Measurements from ENCODE around the gene SUPT5H. TPM values are rescaled to one million over a fixed set of nuclear protein-coding genes. Genes with fewer than 3 reads are reported as not detected.
A peak's percentile ranks its signal among the peaks of the same experiment; 100 is the strongest.

The SUPT5H gene
- 81.6 TPM for polyA plus RNA-seq (ENCODE audit: insufficient read length)

DNA sequence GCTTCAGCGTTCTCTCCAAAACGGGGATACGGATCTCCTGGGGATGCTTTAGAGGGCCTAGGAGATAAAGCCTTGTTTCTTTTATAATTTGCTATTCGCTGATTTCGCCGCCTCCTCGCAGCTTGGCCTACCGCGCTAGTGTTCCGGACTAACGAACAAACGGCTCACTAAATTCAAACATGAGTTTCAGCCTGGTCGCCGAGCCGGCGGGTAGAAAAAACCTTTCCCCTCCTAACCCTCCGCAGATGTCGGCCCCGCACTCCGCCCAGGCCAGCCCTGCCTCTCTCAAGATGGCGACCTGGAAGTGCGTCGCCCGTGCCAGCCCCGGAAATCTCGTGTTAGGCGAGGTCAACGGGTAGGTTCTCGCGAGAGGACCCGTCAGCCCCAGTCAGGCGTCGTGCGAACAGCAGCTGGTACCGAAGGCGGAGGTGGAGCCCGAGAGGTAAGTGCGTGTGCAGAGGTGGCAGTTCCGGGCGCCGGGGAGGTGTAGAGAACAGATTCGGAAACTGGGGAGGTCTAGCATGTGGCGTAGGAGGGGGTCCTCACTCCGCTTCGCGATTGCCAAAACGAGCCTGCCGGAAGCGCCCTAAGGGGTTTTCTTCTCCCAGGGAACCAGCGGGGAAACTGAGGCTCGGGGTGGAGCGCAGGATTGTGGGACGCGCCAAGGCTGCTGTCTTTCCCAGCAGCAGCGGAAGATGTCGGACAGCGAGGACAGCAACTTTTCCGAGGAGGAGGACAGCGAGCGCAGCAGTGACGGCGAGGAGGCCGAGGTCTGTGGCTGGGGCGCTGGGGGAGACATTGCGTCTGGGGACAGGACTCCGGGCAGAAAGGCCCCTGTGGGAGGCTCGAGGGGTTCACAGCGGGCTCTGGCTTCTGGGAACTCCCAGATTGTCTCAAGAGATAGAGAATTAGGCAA is at the start of gene SUPT5H:
SUPT5H (plus strand) TSS at position 387 of the 916 bp plus-strand sequence; CDS start at position 696, 309 bp downstream.
- peak; percentile 86 for DNase-seq (ENCODE audit: low read depth)

DNA sequence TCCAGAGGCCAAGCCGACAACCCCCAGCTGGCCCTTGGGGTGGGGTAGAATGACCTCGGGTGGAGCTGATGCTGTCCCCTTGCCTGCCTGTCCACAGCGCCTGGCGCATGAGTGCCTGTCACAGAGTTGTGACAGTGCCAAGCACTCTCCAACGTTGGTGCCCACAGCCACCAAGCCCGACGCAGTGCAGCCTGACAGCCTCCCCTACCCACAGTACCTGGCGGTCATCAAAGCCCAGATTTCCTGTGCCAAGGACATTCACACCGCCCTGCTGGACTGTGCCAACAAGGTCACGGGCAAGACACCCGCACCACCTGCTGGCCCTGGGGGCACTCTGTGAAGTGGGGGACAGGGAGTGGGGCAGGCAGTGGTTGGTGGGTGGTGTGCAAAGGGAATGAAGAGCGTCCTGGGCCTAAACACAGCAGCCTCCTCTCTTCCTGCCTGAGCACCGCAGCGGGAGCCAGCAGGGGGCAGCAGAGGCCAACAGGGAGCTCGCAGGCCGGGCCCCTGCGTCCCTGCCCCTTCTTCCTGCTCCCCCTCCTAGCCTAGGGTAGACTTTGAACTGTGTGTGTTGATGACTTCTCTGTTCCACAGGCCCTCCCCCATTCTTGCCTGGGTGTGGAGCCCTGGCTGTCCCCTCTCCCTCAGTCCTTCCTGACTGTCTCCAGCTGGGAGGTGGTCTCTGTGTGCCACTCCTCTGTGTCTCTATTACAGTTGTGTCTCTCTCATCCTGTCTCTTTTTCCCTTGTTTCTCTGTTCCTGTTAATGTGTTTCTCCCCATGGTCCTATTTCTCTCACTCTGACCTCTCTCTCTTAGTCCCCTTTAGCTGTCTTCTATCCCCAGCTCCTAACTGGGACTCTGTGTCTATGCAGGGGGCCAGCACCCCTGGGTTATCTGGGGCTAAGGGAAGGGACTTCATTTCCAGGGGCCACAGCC is 47.8 kb upstream of the SUPT5H start:
- DNase-seq (ENCODE audit: low read depth): no peak

DNA sequence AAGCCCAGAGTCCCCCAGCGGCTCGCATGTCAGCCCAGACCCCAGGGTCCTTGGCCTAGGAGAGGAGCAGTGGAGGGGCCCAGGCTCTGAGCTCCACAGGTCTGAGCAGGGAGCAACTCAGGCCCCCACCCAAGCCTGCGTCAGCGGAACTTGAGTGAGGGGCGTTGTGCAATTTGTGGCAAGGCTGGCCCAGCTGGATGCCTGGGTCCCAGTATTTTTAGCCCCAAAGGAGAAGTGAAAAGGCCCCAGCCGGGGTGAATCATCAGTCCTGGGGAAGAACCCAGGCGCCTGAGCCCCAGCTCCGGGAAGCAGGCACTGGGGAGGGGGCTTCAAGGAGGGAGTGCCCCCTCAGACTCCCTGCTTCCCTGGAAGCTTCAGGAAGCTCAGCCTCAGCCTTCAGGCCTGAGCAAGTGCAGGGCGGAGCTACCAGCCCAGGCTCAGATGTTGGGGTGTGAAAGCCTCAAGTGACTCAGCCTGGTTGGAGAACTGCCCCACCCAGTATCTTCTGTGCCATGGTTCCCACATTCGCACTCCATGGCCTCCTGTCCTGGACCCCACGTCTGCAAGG is 47.0 kb upstream of the SUPT5H start:
- no peak for DNase-seq (ENCODE audit: low read depth)

DNA sequence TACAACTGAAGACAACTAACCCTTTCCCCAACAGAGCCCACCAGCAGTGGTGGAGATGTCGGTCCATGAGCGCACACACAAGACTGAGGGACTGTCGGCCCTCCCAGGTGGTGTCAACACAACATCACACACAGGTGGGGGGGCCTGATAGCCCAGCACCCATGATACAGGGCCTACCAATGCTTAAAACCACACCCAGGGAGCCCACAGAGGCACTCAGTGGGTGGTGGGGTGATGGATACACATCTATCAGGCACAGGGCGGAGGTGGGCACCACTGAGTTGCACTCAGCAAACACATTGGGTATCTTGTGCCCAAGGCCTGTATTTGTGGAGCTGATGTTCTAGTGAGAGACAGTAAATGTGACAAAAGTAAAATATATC is 45.7 kb upstream of the SUPT5H start:
- DNase-seq (ENCODE audit: low read depth): no peak

DNA sequence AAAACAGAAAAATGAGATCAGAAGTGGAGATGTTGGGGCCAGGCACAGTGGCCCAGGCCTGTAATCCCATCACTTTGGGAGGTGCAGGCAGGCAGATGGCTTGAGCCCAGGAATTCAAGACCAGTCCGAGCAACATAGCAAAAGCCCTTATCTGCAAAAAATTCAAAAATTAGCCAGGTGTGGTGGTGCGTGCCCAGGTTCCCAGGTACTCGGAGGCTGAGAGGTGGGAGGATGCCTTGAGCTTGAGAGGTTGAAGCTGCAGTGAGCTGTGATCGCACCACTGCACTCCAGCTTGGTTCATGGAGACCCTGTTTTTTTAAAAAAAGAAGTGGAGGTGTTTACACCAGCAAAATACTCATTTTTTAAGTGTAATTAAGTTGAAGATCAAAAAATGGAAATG is 45.3 kb upstream of the SUPT5H start:
- DNase-seq (ENCODE audit: low read depth): no peak

DNA sequence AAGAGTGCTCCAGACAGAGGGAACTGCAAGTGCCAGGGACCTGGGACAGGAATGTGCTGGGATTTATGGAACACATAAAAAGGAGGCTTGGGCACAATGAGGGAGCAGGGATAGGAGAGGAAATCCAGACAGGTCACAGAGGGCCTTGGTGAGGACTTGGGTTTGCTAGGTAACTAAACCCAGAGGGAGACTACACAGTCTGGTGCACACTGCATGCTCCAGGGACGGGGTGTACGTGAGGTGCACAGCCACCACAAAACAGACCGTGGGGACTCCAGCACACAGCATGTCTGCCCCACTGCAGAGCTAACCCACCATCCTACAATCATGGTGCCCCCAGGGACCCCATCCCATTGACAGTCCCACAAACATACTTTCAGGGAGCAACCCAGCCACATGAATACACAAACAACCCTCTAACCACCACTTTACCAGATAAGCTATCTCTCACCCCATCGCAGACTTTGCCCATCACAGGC is 44.3 kb upstream of the SUPT5H start:
- DNase-seq (ENCODE audit: low read depth): no peak

DNA sequence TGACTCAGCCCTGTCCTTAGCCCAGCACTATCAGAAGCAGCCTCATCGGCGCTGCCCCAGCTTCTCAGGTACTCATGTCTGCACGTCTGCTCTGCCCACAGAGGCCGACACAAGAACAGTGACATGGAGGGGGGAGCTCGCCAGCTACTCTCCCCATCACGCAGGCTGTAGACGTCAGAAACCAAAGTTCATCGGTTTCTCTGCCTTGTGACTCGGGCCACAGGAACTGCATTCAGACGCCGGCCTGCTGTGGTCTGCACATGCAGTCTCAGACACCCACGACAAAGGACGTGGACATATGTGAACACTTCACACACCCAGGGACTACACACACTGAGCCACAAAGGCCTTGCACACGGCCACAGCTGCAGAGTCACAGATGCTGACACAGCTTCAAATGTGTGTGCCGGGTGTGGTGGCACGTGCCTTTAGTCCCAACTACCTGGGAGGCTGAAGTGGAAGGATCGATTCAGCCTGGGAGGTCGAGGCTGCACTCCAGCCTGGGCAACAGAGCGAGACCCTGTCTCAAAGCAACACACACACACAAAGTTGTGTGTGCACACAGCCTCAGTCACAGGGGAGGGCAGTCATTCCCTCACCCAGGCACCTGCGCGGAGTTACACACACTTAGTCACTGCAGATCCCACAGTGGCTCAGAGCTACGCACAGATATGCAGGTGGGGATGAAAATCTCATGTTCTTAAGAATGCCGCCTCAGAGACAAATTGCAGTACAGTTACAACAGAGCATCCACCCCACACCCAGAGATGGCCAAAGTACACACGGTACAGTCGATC is 43.6 kb upstream of the SUPT5H start:
- no peak for DNase-seq (ENCODE audit: low read depth)

DNA sequence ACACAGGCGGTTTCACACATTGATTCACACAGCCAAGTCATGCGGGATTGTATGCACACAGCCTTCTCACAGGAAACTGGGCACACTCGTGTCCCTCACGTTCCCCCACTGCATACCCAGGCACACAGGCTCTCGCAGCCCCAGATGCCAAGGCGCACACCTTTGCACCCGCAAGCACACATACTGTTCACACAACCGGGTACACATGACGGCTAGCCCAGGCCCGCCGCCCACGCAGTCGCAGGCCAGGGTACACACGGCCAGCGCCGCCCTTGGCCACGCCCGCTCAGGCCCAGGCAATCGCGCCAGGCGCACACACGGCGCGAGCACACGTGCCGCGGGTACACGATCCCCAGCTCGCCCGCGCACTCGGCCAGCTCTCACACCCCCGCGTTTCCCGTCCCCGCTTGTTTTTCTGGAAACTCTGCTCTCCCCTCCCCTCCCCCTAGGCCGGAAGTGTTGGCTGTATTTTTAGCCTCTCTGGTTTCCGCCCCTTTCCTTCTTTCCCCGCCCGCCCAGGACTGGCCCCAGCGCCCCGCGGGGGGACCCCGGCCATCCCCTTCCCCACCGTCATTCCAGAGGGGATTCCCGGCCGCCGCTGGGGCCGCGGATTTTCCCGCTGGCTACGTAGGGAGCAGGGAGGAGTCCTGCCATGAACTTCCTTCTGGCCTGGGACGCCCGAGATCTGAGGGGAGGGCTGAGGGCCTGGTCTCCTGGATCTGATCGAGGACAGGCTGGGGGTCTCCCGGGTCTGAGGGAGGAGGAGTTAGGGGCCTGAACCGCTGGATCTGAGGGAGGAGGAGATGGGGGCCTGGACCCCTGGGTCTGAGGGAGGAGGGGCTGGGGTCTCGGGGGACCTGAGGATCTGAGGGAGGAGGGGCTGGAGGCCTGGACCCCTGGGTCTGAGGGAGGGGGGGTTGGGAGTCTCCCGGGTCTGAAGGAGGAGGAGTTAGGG is 42.8 kb upstream of the SUPT5H start:
- DNase-seq (ENCODE audit: low read depth): peak; percentile 84

DNA sequence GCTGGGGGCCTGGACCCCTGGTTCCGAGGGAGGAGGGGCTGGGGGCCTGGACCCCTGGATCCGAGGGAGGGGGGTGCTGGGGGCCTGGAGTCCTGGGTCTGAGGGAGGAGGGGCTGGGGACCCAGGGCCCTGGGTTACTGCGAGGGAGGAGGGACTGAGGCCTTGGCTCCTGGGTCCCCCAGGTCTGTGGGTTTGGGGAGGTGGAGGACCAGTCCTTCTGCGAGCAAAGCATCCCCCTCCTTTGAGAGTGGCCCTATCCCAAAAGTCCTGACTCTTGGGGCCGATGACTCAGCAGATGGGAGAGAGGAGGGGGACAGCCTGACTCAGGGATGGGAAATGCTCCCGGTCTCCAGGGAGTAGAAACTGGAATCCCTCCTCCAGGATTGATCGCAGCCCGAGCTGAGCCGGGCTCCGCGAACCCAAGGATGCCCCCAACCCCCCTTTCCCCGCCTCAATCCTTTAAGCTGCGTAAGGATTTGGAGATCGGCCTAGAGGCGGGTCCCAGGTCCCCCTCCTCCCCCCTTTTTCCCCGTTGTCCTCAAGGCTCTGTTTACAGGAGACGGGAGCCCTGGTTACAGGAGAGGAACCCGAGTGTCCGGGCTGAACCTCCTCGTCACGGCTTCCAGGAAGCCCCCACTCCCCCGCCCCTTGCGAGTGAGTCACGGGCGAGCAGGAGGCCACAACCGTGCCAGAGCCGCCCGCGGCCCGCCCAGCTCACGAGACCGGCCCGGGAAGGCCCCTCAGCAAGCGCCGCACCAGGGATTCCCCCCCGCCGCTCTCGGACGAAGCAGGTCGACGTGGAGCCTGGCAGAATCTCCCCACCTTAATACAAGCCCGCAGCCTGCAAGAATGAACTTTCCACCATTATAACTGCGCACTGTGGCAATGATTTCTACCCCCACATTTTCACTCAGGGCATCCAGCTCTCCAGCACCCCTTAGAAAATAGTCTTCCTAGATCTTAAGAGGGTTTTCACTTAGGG is 41.8 kb upstream of the SUPT5H start:
- DNase-seq (ENCODE audit: low read depth): peak; percentile 92

DNA sequence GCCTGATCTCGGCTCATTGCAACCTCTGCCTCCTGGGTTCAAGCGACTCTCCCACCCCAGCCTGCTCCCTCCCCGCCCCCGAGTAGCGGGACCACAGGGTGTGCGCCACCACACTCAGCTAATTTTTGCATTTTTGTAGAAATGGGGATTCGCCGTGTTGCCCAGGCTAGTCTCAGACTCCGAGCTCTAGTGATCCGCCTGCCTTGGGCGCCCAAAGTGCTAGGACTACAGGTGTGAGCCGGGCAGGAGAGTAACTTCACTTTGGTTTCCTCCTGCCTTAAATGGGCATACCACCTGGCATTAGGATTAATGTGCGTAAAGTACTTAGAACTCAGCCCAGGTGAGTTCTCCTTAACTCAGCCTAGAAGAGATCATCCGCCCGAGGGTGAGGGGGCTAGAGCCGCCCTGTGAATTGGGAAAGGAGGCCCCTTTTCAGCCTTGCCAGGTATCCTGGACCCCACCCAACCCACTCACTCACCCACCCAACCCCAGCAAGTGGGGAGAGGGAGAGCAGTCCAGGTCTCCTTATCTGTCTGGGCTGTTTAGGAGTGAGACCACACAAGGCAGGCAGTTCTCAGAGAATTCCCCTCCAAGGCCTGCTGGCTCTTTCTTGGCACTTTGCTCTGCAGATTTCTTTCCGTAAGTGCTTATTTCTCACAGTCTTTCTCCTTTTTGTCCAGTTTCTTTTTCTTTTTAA is 40.0 kb upstream of the SUPT5H start:
- no peak for DNase-seq (ENCODE audit: low read depth)

DNA sequence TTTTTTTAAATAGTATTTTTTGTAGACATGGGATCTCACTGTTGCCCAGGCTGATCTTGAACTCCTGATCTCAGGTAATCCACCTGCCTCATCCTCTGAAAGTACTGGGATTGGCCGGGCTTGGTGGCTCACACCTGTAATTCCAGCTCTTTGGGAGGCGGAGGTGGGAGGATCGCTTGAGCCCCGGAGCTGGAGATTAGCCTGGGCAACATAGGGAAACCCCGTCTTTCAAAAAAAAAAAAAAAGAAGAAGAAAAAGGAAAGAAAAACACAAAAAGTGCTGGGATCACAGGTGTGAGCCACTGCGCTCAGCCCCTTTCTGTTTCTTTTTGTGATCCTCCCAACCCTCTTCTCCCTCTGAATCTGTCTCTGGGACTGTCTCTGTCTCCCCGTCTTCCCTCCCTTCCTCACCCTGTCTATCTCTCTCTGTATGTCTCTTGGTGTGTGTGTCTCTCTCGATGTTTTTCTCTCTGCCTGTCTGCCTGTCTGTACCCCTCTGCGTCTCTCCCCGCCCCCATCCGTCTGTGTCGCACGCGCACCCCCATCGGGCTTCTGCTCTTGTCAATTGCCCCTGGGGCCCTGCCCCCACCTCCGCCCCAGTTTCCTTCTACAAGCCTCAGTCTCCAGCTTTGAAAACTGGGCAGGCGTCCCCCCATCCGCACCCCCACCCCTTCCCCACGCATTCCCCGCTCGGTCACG is 39.3 kb upstream of the SUPT5H start:
- no peak for DNase-seq (ENCODE audit: low read depth)

DNA sequence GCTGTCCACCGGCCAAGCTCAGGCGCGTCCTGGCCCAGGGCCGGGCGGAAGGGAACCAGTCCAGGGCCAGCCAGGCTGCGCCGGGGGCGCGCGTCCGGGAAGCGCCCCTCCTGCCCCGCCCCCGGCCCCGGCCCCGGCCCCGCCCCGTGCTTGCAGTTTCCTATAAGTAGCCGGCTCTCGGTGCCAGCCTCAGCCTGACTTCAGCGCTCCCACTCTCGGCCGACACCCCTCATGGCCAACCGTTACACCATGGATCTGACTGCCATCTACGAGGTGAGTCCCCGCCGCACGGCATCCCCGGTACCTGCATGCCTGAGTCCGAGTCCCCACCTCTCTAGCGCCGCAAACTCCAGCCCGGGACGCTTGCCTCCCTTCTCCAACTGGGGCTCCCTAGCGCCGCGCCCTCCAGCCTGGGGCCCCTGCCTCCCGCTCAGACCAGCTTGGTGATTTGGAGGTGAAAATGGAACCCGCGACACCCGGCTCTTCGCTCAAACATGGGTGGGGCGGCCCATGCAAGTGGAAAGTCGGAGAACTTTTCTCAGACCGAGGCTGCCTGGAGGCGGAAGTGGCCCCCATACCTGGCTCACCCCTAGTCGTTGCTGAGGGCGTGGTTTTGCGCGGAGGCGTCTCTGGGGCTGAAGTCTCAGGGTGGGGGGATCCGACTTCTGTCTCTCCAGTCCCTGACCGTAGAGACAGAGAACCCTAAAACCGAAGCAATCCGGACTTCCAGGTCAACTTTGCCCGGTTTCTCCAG is 38.5 kb upstream of the SUPT5H start, which contains the start of gene ZFP36:
ZFP36 (plus strand) TSS at position 192 of the 754 bp plus-strand sequence; CDS start at position 250, 58 bp downstream.
- no peak for DNase-seq (ENCODE audit: low read depth)

DNA sequence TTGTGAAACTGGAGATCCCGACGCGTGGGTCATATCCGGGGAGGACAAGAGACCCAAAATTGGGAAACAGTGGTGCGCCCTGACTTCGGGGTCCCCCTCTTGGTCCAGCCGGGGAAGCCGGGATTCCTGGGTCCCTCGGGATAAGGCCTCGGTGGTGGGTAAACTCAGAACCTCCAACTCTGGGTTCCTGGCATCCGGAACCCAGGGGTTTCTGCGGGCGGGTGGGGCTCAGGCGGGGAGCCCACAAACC is 38.0 kb upstream of the SUPT5H start:
- DNase-seq (ENCODE audit: low read depth): no peak

DNA sequence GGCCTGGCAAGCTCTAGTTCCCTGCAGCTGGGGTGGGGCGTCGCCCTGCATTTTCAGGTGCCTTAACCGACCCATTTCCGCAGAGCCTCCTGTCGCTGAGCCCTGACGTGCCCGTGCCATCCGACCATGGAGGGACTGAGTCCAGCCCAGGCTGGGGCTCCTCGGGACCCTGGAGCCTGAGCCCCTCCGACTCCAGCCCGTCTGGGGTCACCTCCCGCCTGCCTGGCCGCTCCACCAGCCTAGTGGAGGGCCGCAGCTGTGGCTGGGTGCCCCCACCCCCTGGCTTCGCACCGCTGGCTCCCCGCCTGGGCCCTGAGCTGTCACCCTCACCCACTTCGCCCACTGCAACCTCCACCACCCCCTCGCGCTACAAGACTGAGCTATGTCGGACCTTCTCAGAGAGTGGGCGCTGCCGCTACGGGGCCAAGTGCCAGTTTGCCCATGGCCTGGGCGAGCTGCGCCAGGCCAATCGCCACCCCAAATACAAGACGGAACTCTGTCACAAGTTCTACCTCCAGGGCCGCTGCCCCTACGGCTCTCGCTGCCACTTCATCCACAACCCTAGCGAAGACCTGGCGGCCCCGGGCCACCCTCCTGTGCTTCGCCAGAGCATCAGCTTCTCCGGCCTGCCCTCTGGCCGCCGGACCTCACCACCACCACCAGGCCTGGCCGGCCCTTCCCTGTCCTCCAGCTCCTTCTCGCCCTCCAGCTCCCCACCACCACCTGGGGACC is 37.6 kb upstream of the SUPT5H start:
- no peak for DNase-seq (ENCODE audit: low read depth)

DNA sequence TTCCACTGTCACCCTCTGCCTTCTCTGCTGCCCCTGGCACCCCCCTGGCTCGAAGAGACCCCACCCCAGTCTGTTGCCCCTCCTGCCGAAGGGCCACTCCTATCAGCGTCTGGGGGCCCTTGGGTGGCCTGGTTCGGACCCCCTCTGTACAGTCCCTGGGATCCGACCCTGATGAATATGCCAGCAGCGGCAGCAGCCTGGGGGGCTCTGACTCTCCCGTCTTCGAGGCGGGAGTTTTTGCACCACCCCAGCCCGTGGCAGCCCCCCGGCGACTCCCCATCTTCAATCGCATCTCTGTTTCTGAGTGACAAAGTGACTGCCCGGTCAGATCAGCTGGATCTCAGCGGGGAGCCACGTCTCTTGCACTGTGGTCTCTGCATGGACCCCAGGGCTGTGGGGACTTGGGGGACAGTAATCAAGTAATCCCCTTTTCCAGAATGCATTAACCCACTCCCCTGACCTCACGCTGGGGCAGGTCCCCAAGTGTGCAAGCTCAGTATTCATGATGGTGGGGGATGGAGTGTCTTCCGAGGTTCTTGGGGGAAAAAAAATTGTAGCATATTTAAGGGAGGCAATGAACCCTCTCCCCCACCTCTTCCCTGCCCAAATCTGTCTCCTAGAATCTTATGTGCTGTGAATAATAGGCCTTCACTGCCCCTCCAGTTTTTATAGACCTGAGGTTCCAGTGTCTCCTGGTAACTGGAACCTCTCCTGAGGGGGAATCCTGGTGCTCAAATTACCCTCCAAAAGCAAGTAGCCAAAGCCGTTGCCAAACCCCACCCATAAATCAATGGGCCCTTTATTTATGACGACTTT is 36.8 kb upstream of the SUPT5H start:
- no peak for DNase-seq (ENCODE audit: low read depth)

Measured in forelimb muscle (tissue), 1 donor.